NB4 (cell line): ENCODE data around the gene ANKRD33B.

Experiments
- POLR2A ChIP-seq: IDR thresholded peaks from 2 replicates; pipeline ENCODE4 v1.6.1; 2011; ENCODE audit warnings: mild to moderate bottlenecking; ENCODE audit not compliant: insufficient read length; ENCODE audit errors: extremely low read depth
- TF ChIP-seq, protein P1 (sequence below): IDR thresholded peaks from one replicate; pipeline ENCODE4 v1.5.1; 2012; ENCODE audit warnings: low read depth, low read length

GRCh38 chr5:10591159-10591558 is 27.3 kb downstream of the ANKRD33B start:
- TF ChIP-seq, protein P1, sequence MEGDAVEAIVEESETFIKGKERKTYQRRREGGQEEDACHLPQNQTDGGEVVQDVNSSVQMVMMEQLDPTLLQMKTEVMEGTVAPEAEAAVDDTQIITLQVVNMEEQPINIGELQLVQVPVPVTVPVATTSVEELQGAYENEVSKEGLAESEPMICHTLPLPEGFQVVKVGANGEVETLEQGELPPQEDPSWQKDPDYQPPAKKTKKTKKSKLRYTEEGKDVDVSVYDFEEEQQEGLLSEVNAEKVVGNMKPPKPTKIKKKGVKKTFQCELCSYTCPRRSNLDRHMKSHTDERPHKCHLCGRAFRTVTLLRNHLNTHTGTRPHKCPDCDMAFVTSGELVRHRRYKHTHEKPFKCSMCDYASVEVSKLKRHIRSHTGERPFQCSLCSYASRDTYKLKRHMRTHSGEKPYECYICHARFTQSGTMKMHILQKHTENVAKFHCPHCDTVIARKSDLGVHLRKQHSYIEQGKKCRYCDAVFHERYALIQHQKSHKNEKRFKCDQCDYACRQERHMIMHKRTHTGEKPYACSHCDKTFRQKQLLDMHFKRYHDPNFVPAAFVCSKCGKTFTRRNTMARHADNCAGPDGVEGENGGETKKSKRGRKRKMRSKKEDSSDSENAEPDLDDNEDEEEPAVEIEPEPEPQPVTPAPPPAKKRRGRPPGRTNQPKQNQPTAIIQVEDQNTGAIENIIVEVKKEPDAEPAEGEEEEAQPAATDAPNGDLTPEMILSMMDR = no peak
- no peak for TF ChIP-seq POLR2A
